Endothelial cell of umbilical vein (primary cell): ENCODE data around the gene RYR2. TPM values are rescaled to one million over a fixed set of nuclear protein-coding genes. Genes with fewer than 3 reads are reported as not detected.

Experiments used
- BruUV-seq: library from RNA; stranded (reverse); fragments of 400-500 nt; replicated peaks from 2 replicates; lab custom pipeline; 2021; lab: Mats Ljungman, UMichigan
- CTCF ChIA-PET: fragments of 300-600, 350-600 bp; sonication (Branson Sonifier 250); formaldehyde crosslinking; loops from one replicate; lab custom pipeline; 2021; ENCODE audit warnings: antibody characterized with exemption, inconsistent platforms; lab: Charles Lee
- POLR2A ChIA-PET: fragments of 300-600, 350-600 bp; sonication (Branson Sonifier 250); formaldehyde crosslinking; loops from one replicate; lab custom pipeline; 2021; ENCODE audit warnings: antibody characterized with exemption, inconsistent platforms; lab: Charles Lee
- DNase-seq: peaks from one replicate; pipeline ENCODE4 v3.0.0-alpha.2; 2011; ENCODE audit warnings: low read depth, low spot score
- FAIRE-seq: peaks from 2 replicates; lab custom pipeline; 2011; peaks lifted over from hg19 to GRCh38; lab: Jason Lieb, UNC
- H2AFZ ChIP-seq: 2 replicates; pipeline ENCODE4 v1.6.0; 2012; ENCODE audit warnings: low read depth, low read length, control low read depth, inconsistent platforms
- H3K27ac ChIP-seq: 2 replicates; pipeline ENCODE4 v1.5.1; 2011; ENCODE audit warnings: low read depth, mild to moderate bottlenecking, control low read depth, low read length, moderate library complexity; ENCODE audit not compliant: insufficient read depth
- H3K27me3 ChIP-seq, 2 experiments: 2 replicates each; pipeline versions ENCODE4 v1.6.0 to v1.6.1; 2011; ENCODE audit warnings: low read length in 2 of 2, mixed read lengths in 1 of 2; ENCODE audit not compliant: control insufficient read depth in 2 of 2, insufficient read depth in 2 of 2
- H3K36me3 ChIP-seq, 2 experiments: 2 replicates in 1 of 2; 3 replicates in 1 of 2; pipeline ENCODE4 v1.5.1; 2011; ENCODE audit warnings: low read length in 2 of 2, mild to moderate bottlenecking in 1 of 2, moderate library complexity in 1 of 2; ENCODE audit not compliant: control insufficient read depth in 2 of 2, insufficient read depth in 2 of 2; ENCODE audit errors: extremely low read depth in 1 of 2
- H3K4me1 ChIP-seq: 3 replicates; pipeline ENCODE4 v1.5.1; 2011; ENCODE audit warnings: mild to moderate bottlenecking, low read length; ENCODE audit not compliant: control insufficient read depth, insufficient read depth; ENCODE audit errors: extremely low read depth
- H3K4me2 ChIP-seq: 2 replicates; pipeline ENCODE4 v1.6.1; 2011; ENCODE audit warnings: low read length, control low read depth, mixed read lengths; ENCODE audit not compliant: insufficient read depth
- H3K4me3 ChIP-seq, 3 experiments: fragments of 200-600 bp in 1 of 3; sonication (generic), shearing (Covaris generic) in 1 of 3; replicated peaks in 1 of 3; 2 replicates each; pipeline ENCODE4 v1.5.1; 2011 to 2016; ENCODE audit warnings: control low read depth in 3 of 3, low read length in 3 of 3, mild to moderate bottlenecking in 2 of 3, inconsistent platforms in 1 of 3, low read depth in 1 of 3, moderate library complexity in 1 of 3; ENCODE audit not compliant: insufficient read depth in 1 of 3
- H3K79me2 ChIP-seq: 2 replicates; pipeline ENCODE4 v1.6.0; 2012; ENCODE audit warnings: low read length, inconsistent platforms; ENCODE audit not compliant: control insufficient read depth, insufficient read depth
- H3K9ac ChIP-seq: replicated peaks from 2 replicates; pipeline ENCODE3; 2011; ENCODE audit warnings: low read length, control low read depth; ENCODE audit not compliant: insufficient read depth; ENCODE audit errors: extremely low read depth
- H3K9me1 ChIP-seq: replicated peaks from 3 replicates; pipeline ENCODE4 v1.6.0; 2011; ENCODE audit warnings: mild to moderate bottlenecking, low read length; ENCODE audit not compliant: control insufficient read depth, insufficient read depth; ENCODE audit errors: extremely low read depth
- H3K9me3 ChIP-seq: replicated peaks from 2 replicates; pipeline ENCODE4 v1.5.1; 2012; ENCODE audit warnings: low read length, inconsistent platforms; ENCODE audit not compliant: control insufficient read depth, insufficient read depth
- H4K20me1 ChIP-seq: replicated peaks from 2 replicates; pipeline ENCODE3; 2011; ENCODE audit warnings: mild to moderate bottlenecking, low read length; ENCODE audit not compliant: control insufficient read depth, insufficient read depth; ENCODE audit errors: extremely low read depth
- CTCF ChIP-seq, 2 donors: IDR thresholded peaks; 1 replicate in 1 of 2; 2 replicates in 1 of 2; pipeline ENCODE4 v1.5.1; 2011; ENCODE audit warnings: low read length in 2 of 2, mild to moderate bottlenecking in 2 of 2, moderate library complexity in 2 of 2, control low read depth in 1 of 2, inconsistent platforms in 1 of 2, low read depth in 1 of 2; ENCODE audit not compliant: insufficient read depth in 1 of 2; ENCODE audit errors: extremely low read depth in 1 of 2
- EZH2 ChIP-seq: IDR thresholded peaks from 2 replicates; pipeline ENCODE4 v1.6.1; 2012; ENCODE audit warnings: borderline replicate concordance, low read depth, mild to moderate bottlenecking, moderate library complexity, low read length, inconsistent platforms; ENCODE audit not compliant: severe bottlenecking
- FOS ChIP-seq: IDR thresholded peaks from 2 replicates; pipeline ENCODE4 v1.6.1; 2011; ENCODE audit warnings: mild to moderate bottlenecking, low read length, moderate library complexity, borderline replicate concordance; ENCODE audit not compliant: insufficient read depth
- GATA2 ChIP-seq: IDR thresholded peaks from 2 replicates; pipeline ENCODE4 v1.7.0; 2011; ENCODE audit warnings: low read depth, mild to moderate bottlenecking, moderate library complexity, mixed read lengths, low read length; ENCODE audit not compliant: insufficient read length, insufficient read depth
- JUN ChIP-seq: IDR thresholded peaks from 2 replicates; pipeline ENCODE4 v1.6.1; 2011; ENCODE audit warnings: borderline replicate concordance, low read depth; ENCODE audit not compliant: insufficient read length, insufficient read depth
- MAX ChIP-seq: IDR thresholded peaks from 2 replicates; pipeline ENCODE4 v1.6.1; 2011; ENCODE audit not compliant: insufficient read depth, insufficient read length
- MYC ChIP-seq: IDR thresholded peaks from one replicate; pipeline ENCODE4 v1.6.1; 2011; ENCODE audit warnings: mild to moderate bottlenecking, low read depth, low read length
- POLR2A ChIP-seq: IDR thresholded peaks from 2 replicates; pipeline ENCODE4 v1.6.1; 2012; ENCODE audit warnings: low read depth, mild to moderate bottlenecking, control low read depth, low read length
- POLR2AphosphoS5 ChIP-seq: IDR thresholded peaks from 2 replicates; pipeline ENCODE4 v1.6.1; 2012; ENCODE audit warnings: low read depth, mild to moderate bottlenecking, control low read depth, low read length, moderate library complexity; ENCODE audit not compliant: insufficient read depth
- dilution Hi-C: fragments of 300-500 bp; cut with MboI; formaldehyde crosslinking; loops from one replicate; pipeline ENCODE4 v1.15.0; 2019; ENCODE audit warnings: low sequenced_read_pairs; ENCODE audit not compliant: extremely low pct_ligation_motif_present
- intact Hi-C: fragments of 100-400 bp; cut with micrococcal nuclease; formaldehyde crosslinking; loops from one replicate; pipeline ENCODE4 v1.10.0; 2022
- polyA plus RNA-seq, 4 experiments: library from polyadenylated mRNA; depleted of rRNA in 3 of 4; stranded (reverse) in 3 of 4; unstranded in 1 of 4; fragments of >200 nt; gene quantifications; 2 replicates each; pipeline versions ENCODE4 v1.2.1 to v1.2.3, GENCODE V29; 2011 to 2012; ENCODE audit warnings: missing spikeins in 1 of 4
- total RNA-seq: library from RNA; stranded (reverse); gene quantifications from 2 replicates; pipeline ENCODE4 v1.2.3, GENCODE V29; 2021

The RYR2 gene
- total and polyA plus RNA-seq, 2 donors (not counting 3 experiments of a cell fraction or from before 2014, with no cell fraction given) = not detected

DNA sequence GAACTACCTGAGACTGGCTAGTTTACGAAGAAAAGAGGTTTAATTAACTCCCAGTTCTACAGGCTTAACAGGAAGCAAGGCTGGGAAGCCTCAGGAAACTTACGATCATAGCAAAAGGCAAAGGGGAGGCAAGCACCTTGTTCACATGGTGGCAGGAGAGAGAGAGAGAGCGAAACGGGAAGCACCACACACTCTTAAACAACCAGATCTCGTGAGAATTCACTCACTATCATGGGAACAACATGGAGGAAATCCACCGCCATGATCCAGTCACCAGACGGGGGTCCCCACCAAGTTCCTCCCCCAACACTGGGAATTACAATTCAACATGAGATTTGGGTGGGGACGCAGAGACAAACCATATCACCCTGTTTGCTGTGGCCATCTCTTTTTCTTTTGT, 49.5 kb upstream of the RYR2 start:
- no peaks in the 10 kb centered on the region for H4K20me1 ChIP-seq
- no peaks in the 10 kb centered on the region for H3K9me1 ChIP-seq
- no peaks in the 10 kb centered on the region for H3K27me3 ChIP-seq
- H3K4me1 ChIP-seq = no peaks in the 10 kb centered on the region
- TF ChIP-seq POLR2A (no peak), MYC (no peak), JUN (no peak), GATA2 (no peak), MAX (no peak), EZH2 (no peak), CTCF (IDR thresholded peaks at IDR 0.05; ENCODE audit: extremely low read depth in 1 of 2, insufficient read depth in 1 of 2, low read depth in 1 of 2, low read length in 2 of 2) (no peak), POLR2AphosphoS5 (no peak), FOS (no peak)
- CTCF ChIA-PET = no interaction called here
- dilution Hi-C loops = no loop called here
- no peaks in the 10 kb centered on the region for H3K79me2 ChIP-seq
- FAIRE-seq (no peak), DNase-seq (no peak)
- peaks cover 2% of the 10 kb centered on the region for H3K9me3 ChIP-seq
- no TSS peak for BruUV-seq
- H3K27ac ChIP-seq = no peak overlapping the region
- no peak overlapping the region for H3K4me3 ChIP-seq
- no peak overlapping the region for H3K4me2 ChIP-seq
- POLR2A ChIA-PET = no interaction called here
- no peak overlapping the region for H2AFZ ChIP-seq
- H3K9ac ChIP-seq = no peak overlapping the region
- intact Hi-C loops = no loop called here
- H3K36me3 ChIP-seq = no peaks in the 10 kb centered on the region
